Activated T-cell treated with anti-CD3 and anti-CD28 coated beads, Interleukin-2, amount 50 U/mL, for 24 hours (primary cell): ENCODE results near the gene NF1.
"Not testable (repeated sequence)": the region's sequence is repeated elsewhere in the genome, so short reads cannot be mapped to it uniquely, and the experiment has no call there.

Experiments
- DNase-seq: peaks from one replicate; pipeline ENCODE4 v3.0.0-alpha.2; 2020
- H3K27ac Mint-ChIP-seq: 2 replicates; pipeline ENCODE4 v1.8.0; 2020; ENCODE audit warnings: mild to moderate bottlenecking, mixed read lengths
- H3K27me3 Mint-ChIP-seq: 2 replicates; pipeline ENCODE4 v1.8.0; 2020; ENCODE audit warnings: mixed read lengths
- H3K36me3 Mint-ChIP-seq: 2 replicates; pipeline ENCODE4 v1.8.0; 2020; ENCODE audit warnings: low read depth, mixed read lengths
- H3K4me1 Mint-ChIP-seq: 2 replicates; pipeline ENCODE4 v1.8.0; 2020; ENCODE audit warnings: low read depth, mixed read lengths
- H3K4me3 Mint-ChIP-seq: 2 replicates; pipeline ENCODE4 v1.8.0; 2020; ENCODE audit warnings: mild to moderate bottlenecking, moderate library complexity, mixed read lengths
- H3K9me3 Mint-ChIP-seq: 2 replicates; pipeline ENCODE4 v1.8.0; 2020; ENCODE audit warnings: mixed read lengths

NF1 gene

DNA sequence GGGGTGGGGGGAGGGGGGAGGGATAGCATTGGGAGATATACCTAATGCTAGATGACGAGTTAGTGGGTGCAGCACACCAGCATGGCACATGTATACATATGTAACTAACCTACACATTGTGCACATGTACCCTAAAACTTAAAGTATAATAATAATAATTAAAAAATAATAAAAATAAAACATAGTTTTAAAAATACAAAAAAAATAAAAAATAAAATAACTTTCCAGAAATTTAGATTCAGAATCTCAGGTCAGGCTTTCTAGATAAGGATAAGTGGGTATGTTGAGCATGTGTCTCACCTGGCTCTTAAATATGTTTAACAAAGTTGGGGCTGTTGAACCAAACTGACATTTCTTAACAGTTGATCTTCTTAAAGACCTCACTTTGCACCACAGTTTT, 193.2 kb downstream of the NF1 start:
- H3K27ac Mint-ChIP-seq, H3K27me3 Mint-ChIP-seq, DNase-seq, H3K36me3 Mint-ChIP-seq, H3K4me3 Mint-ChIP-seq, H3K9me3 Mint-ChIP-seq: not testable (repeated sequence)
- peaks cover 19% of the 10 kb centered on the region for H3K4me1 Mint-ChIP-seq

DNA sequence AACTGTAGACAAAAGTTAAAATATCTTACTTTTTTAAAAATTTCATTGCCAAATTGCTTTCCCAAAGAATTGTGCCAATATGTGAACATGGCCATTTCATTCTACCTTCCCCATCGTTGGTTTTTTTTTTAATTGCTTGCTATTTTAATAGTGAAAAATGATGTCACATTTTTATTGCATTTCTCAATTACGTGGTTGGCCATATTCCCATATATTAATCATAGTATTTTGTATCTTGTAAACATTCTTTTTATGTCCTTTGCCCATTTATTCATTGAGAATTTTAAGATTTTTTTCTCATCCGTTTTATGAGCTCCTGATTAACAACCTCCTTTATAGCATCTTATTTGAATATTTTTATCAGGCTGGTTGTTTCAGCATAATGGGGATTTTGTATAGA, 195.0 kb downstream of the NF1 start:
- Mint-ChIP-seq H3K9me3 (no peaks in the 10 kb centered on the region), H3K27ac (no peak overlapping the region)

DNA sequence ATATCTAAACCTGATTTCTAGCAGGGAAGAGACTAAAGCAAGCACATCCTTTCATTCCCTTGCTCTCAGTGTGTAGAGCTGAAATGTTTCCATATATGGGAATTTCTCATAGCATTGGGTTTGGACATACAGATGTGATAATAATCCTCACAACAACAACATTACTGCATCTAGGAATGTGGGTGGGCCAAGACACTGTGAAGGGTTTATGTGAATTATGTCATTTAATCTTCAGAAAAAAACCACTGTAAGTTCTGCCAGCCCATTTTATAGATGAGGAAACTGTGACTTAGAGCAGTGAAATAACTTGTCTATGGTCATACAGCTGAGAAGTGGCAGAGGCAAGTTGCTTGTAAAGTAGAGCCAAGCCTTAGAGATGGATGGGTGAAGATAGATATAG, 197.0 kb downstream of the NF1 start:
- no peak overlapping the region for H3K27ac Mint-ChIP-seq
- H3K9me3 Mint-ChIP-seq, result no peaks in the 10 kb centered on the region
- H3K27me3 Mint-ChIP-seq, result no peaks in the 10 kb centered on the region
- no peak overlapping the region for H3K4me3 Mint-ChIP-seq
- no peak for DNase-seq
- peaks cover 5% of the 10 kb centered on the region for H3K36me3 Mint-ChIP-seq
- peaks cover 19% of the 10 kb centered on the region for H3K4me1 Mint-ChIP-seq

More for the DNA sequence above, 195.0 kb downstream of the NF1 start:
- Mint-ChIP-seq H3K4me1 (peaks cover 19% of the 10 kb centered on the region), H3K36me3 (peaks cover 5% of the 10 kb centered on the region), H3K4me3 (no peak overlapping the region), H3K27me3 (no peaks in the 10 kb centered on the region)
- DNase-seq, result no peak

DNA sequence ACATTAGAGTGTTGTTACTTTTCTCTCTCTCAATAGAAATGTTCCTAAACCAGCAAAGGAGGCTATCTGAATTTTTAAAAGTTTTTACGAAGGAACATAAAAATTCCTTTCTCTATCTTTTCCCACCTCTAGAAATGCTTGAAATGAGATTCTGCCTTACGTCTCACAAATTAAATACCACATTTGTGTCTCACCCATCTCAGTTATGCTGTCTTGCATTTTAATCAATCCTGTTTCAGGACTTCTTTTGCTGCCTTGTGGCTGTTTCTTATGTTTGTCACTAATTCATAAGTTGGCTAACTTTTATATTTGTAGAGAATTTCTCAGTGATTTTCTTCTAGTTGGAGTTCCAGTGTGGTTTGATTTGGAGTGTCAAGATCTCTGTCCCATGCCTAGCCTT, 198.8 kb downstream of the NF1 start:
- Mint-ChIP-seq H3K9me3 (no peaks in the 10 kb centered on the region), H3K4me3 (no peak overlapping the region), H3K27me3 (no peaks in the 10 kb centered on the region), H3K36me3 (no peaks in the 10 kb centered on the region), H3K27ac (no peak overlapping the region), H3K4me1 (peaks cover 9% of the 10 kb centered on the region)
- no peak for DNase-seq

DNA sequence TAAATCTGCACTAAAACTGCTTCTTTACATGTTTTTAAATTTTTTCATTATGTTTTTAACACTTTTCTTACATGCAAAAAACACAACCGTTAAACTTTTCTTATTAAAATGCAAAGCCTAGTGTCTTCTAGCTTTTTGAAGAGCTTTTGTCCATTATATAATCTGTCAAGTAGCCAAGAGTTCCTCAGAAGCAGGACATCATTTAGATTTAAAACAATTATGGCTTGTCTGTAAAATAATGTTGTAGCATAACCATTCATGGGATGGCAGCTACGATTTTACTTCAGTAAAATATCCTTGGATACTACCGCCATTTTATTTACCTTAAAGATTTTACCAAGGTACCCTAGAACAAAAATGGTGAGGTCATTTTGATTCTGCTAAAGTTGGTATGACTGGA, 199.5 kb downstream of the NF1 start:
- H3K27me3 Mint-ChIP-seq, result no peaks in the 10 kb centered on the region

DNA sequence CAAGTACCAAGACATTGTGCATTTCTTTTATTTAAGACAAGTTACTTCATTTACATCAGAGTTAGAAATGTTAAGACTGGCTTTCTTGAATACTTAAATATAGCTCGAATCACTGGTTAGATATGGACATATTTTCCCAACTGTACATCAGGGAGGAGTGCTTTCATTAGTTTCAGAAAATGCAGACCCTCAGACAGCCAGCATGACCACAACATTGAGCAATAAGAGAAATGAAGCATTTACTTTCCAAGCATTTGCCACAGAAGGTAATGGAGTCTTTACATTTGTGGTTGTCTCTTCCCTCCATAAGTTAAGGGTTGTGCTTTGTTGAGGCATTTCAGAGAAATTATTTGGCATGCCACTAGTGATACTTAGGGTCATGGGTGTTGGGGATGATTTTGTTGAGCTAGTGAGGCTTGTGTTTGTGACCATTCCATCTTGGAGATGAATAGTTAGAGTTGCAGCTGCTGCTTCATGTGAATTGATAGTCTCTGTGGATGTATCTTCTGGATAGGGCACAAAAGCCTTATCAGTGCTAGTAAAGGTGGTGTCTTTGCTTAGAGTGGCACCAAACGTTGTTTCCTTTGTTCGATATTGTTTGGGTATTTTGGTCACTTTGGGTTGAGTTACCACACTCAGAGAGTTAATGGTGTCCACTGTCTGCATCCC, 200.2 kb downstream of the NF1 start:
- Mint-ChIP-seq H3K27ac (peak overlapping the region; percentile 49), H3K36me3 (no peaks in the 10 kb centered on the region), H3K27me3 (no peaks in the 10 kb centered on the region), H3K4me3 (no peak overlapping the region), H3K4me1 (peaks cover 14% of the 10 kb centered on the region), H3K9me3 (no peaks in the 10 kb centered on the region)
- no peak for DNase-seq

More for the DNA sequence above, 199.5 kb downstream of the NF1 start:
- H3K9me3 Mint-ChIP-seq, result no peaks in the 10 kb centered on the region
- no peaks in the 10 kb centered on the region for H3K36me3 Mint-ChIP-seq
- no peak overlapping the region for H3K4me3 Mint-ChIP-seq
- peaks cover 9% of the 10 kb centered on the region for H3K4me1 Mint-ChIP-seq
- DNase-seq, result no peak
- no peak overlapping the region for H3K27ac Mint-ChIP-seq

DNA sequence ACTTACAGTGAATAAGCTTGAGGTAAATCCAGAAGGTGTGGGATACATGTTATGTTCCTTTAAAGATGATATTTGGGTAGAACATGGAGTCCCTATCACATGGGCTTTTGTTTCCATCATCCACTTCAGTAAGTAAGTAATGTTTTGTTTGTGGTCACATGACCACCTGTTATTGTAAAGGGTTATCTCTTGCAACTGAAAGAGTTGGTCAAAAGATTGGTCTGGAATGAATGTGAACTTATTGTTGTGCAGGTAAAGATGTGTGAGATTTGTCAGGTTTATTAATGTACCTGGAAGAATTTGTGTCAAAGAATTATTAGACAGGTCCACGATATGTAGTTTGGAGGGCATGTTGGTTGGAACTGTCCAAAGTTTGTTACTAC, 200.7 kb downstream of the NF1 start:
- Mint-ChIP-seq H3K9me3 (no peaks in the 10 kb centered on the region), H3K27me3 (no peaks in the 10 kb centered on the region), H3K4me3 (no peak overlapping the region), H3K36me3 (no peaks in the 10 kb centered on the region), H3K4me1 (peaks cover 14% of the 10 kb centered on the region), H3K27ac (no peak overlapping the region)
- DNase-seq, result no peak

DNA sequence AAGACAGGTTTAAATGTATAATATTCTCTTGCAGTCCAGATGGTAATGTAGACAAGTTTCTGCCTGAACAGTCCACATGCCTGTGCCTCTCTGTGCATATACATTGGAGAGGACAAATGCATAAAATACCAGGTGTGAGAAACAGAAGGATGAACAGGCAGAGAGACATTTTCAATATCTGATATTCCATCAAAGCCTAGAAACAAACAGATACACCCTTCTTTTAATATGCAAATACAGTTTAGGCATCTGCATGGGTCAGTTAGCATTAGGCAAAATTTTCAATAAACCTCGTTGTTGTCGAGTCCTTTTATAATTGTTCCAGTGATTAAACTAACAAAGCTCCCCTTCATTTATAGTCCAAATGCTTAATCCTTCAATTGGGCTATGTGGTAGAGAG, 201.4 kb downstream of the NF1 start:
- Mint-ChIP-seq H3K4me3 (no peak overlapping the region), H3K27me3 (no peaks in the 10 kb centered on the region), H3K9me3 (no peaks in the 10 kb centered on the region), H3K4me1 (peaks cover 19% of the 10 kb centered on the region), H3K27ac (no peak overlapping the region), H3K36me3 (no peaks in the 10 kb centered on the region)
- DNase-seq, result no peak

DNA sequence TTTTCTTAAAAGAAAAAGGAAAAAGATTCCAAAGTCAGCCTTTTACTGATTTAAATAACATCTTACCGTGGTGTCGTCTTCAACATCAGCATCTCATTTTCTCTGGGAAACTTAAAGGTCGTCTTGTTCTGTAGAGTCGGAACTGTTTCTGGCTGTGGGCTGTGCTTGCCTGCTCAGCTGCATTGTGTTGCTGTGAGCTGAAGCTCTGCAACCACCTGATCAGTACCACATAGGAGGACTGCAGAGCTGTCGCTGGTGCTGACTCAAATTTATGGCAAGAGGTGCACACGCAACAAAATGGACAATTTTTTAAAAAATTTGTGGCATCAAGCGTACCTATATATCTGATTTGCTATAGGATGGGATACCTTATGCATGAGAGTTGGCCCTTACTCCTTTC, 202.3 kb downstream of the NF1 start, which contains the start of gene OMG:
Gene OMG, minus strand, starts transcription at position 150 of the 400 bp plus-strand sequence. CDS start 908 bp downstream, outside the sequence.
- Mint-ChIP-seq H3K36me3 (no peaks in the 10 kb centered on the region), H3K9me3 (no peaks in the 10 kb centered on the region), H3K27ac (no peak within 1 kb of the TSS), H3K4me1 (peaks cover 27% of the 10 kb centered on the region), H3K27me3 (no peaks in the 10 kb centered on the region), H3K4me3 (no peak within 1 kb of the TSS)
- no peak for DNase-seq

DNA sequence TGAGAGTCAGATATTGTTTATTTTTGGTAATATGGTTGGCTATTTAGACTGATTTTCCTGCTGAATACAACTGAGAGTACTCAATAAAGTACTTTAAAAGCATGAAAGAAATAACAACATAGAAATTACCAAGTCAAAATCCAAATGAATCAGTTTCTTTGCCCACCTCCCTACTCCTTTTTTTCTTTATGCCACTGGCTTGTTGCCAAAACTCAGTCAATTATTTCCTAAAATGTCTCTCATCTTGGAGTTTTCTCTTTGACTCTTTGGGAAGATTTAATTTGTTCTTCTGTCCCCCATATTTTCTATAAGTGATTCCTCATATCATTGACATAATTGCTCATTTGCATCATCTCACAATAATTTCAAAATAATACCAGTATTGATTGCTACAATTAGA, 204.8 kb downstream of the NF1 start:
- Mint-ChIP-seq H3K4me3 (no peak overlapping the region), H3K36me3 (peaks cover 20% of the 10 kb centered on the region), H3K4me1 (peaks cover 39% of the 10 kb centered on the region), H3K27ac (no peak overlapping the region), H3K9me3 (peaks cover 6% of the 10 kb centered on the region), H3K27me3 (no peaks in the 10 kb centered on the region)
- no peak for DNase-seq

DNA sequence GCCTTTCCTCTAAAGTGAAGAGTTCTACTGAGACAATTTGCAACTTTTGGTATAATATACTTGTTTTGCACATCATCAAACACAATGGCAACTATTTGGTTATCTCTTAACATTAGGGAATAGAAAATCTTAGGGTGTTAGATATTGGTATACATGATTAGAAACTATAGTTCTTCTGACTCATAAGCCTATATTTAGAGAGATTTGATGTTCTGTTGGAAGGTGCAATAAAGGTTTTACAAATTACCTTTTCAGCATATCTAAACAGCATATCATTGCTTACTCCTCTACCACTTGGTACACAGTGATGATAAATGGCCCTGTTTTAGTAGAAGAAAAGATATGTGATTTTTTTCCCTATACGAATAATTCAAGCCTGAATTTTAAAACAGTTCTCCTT, 212.9 kb downstream of the NF1 start:
- peaks cover 11% of the 10 kb centered on the region for H3K9me3 Mint-ChIP-seq
- H3K4me1 Mint-ChIP-seq, result peaks cover 70% of the 10 kb centered on the region
- H3K36me3 Mint-ChIP-seq, result peaks cover 53% of the 10 kb centered on the region
- no peak for DNase-seq
- H3K27me3 Mint-ChIP-seq, result no peaks in the 10 kb centered on the region
- peak overlapping the region; percentile 94 for H3K27ac Mint-ChIP-seq
- peak overlapping the region; percentile 81 for H3K4me3 Mint-ChIP-seq

DNA sequence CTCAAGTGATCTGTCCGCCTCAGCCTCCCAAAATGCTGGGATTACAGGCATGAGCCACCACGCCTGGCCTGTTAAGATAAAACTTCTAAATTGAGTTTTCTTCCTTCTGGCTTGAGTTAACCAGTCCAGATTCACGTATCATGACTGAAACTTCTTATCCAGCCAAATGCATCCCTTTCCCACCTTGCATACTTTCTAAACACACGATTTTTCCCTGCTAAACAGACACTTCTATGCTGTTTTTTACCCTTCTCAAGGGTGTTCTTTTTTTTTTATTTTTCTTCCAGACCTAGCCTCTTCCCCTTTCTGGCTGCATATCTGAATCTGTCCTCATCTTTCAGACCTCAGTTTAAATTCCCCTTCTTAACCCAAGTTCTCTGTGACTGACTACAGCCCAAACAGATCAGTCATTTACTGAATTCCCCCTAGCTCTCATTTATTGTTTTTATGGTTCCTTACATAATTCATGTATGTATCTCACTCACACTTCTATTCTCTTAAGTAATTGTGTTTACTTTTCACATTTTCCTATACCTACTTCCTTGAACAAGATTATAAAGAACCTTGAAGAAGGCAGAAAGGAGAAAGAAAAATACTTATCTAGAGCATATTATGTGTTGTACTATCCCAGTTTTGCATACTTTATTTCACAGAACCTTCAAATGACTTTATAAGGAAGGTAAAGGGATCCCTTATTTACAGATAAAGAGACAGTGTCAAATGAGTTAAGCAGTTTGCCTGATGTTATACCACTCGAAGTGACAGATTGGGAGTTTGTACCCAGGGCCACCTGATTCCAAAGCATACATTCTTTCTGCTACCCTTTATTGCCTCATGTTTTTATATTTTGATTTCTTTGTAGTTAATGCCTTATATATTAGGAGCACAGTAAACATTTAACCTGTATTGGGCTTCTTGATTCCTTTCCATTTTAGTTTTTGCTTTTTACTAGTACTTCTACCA, 213.9 kb downstream of the NF1 start:
- peaks cover 8% of the 10 kb centered on the region for H3K9me3 Mint-ChIP-seq
- no peaks in the 10 kb centered on the region for H3K27me3 Mint-ChIP-seq
- peaks cover 66% of the 10 kb centered on the region for H3K4me1 Mint-ChIP-seq
- H3K4me3 Mint-ChIP-seq, result peak overlapping the region; percentile 81
- H3K36me3 Mint-ChIP-seq, result peaks cover 43% of the 10 kb centered on the region
- no peak for DNase-seq
- H3K27ac Mint-ChIP-seq, result peak overlapping the region; percentile 94

DNA sequence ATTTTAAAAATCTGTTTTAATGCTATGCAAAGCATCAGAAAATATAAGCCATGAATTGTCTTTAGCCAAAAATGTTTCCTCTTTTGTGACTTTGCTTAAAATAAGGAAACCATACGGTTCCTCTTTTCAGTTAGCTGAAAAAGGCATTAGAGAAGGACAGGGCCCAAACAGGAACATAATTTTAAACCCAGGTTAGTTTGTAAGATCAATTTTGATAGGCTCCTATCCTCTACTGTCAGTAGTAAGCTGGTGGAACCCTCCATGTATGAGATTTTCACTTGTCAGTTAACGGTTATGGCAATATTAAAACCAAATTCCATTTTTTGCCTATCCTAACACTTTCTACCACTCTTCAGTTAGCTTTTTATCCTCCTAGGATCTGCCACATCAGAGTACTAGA, 214.8 kb downstream of the NF1 start:
- Mint-ChIP-seq H3K9me3 (peaks cover 5% of the 10 kb centered on the region), H3K36me3 (peaks cover 35% of the 10 kb centered on the region), H3K4me1 (peaks cover 66% of the 10 kb centered on the region), H3K4me3 (peak overlapping the region; percentile 81), H3K27ac (peak overlapping the region; percentile 94), H3K27me3 (no peaks in the 10 kb centered on the region)
- DNase-seq, result no peak

DNA sequence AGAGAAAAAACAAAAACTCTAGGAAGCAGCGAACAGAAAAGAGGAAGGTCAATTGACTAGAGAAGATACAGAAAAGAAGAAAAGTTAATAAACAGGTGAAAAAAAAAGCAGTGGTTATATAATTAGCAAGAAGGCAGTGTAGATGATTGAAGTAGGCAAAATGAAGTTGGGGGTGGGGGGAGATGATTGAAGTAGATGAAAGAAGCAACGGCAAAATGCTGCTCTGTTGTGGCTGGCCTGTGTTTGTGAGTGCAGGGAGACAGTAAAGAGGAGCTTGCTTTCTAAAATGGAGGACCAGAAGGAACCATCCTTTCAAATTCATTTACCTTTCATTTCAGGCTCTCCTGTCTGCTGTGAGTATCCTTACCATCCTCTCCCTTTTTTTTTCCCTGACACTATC, 215.5 kb downstream of the NF1 start:
- Mint-ChIP-seq H3K4me1 (peaks cover 65% of the 10 kb centered on the region), H3K4me3 (peak overlapping the region; percentile 81), H3K9me3 (peaks cover 1% of the 10 kb centered on the region), H3K27me3 (no peaks in the 10 kb centered on the region), H3K27ac (peak overlapping the region; percentile 94), H3K36me3 (peaks cover 28% of the 10 kb centered on the region)
- no peak for DNase-seq

DNA sequence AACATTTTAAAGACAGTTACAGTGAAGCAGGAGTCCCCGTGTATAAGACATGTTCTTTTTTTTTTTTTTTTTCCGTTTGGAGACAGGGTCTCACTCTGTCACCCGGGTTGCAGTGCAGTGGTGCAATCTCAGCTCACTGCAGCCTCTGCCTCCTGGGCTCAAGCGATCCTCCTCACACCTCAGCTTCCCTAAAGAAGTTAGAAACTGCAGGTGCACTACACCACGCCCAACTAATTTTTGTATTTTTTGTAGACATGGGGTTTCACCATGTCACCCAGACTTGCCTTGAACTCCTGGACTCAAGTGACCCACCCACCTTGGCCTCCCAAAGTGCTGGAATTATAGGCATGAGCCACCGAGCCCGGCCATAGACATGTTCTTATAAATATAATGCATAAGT, 216.1 kb downstream of the NF1 start:
- Mint-ChIP-seq H3K4me3 (peak overlapping the region; percentile 81), H3K27ac (peak overlapping the region; percentile 95), H3K36me3 (peaks cover 22% of the 10 kb centered on the region), H3K27me3 (no peaks in the 10 kb centered on the region), H3K4me1 (peaks cover 64% of the 10 kb centered on the region), H3K9me3 (no peaks in the 10 kb centered on the region)
- peak; percentile 40 for DNase-seq
